Peyer's patch (tissue), 4 donors: ENCODE data around the gene MKNK1.

Experiments used
- POLR2A ChIP-seq, 2 donors: fragments of 450-650 bp; IDR thresholded peaks; one replicate each; pipeline ENCODE4 v1.5.1; 2017; ENCODE audit warnings: antibody characterized with exemption in 2 of 2, mild to moderate bottlenecking in 2 of 2, moderate library complexity in 2 of 2
- TF ChIP-seq, protein P1 (sequence below), 6 experiments: fragments of 450-650 bp in 4 of 6; fragments of 200-600 bp in 2 of 6; sonication (generic) in 1 of 6; IDR thresholded peaks; one replicate each; pipeline ENCODE4 v1.5.1; 2017 to 2019; ENCODE audit warnings: antibody characterized with exemption in 6 of 6, mild to moderate bottlenecking in 3 of 6, moderate library complexity in 1 of 6

DNA sequence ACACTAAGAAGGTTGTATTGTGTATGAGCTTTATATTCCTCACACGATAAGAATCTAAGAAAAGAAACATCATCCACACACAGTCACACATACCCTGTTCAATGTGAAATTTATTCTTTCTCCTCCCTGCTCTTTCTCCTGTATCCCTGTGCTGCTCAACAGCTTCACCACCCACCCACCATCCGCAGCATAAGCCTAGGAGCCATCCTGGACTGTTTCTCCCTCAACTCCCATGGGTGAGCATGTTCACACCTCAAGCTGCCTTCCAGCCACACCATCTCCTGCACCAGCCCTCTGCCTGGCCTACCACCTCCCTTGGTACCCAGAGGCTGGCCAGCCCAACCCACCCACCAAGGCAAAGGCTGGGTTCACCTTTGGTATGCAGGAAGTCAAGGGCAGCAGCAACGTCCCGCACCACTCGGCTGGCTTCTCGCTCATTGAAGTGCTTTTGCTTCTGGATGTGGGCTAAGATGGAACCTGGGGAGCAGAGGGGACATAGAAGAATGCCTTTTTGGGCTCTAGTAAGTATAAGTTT, 32.3 kb downstream of the MKNK1 start:
- no peak for TF ChIP-seq POLR2A (IDR thresholded peaks at IDR 0.05)
- TF ChIP-seq, protein P1, sequence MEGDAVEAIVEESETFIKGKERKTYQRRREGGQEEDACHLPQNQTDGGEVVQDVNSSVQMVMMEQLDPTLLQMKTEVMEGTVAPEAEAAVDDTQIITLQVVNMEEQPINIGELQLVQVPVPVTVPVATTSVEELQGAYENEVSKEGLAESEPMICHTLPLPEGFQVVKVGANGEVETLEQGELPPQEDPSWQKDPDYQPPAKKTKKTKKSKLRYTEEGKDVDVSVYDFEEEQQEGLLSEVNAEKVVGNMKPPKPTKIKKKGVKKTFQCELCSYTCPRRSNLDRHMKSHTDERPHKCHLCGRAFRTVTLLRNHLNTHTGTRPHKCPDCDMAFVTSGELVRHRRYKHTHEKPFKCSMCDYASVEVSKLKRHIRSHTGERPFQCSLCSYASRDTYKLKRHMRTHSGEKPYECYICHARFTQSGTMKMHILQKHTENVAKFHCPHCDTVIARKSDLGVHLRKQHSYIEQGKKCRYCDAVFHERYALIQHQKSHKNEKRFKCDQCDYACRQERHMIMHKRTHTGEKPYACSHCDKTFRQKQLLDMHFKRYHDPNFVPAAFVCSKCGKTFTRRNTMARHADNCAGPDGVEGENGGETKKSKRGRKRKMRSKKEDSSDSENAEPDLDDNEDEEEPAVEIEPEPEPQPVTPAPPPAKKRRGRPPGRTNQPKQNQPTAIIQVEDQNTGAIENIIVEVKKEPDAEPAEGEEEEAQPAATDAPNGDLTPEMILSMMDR (IDR thresholded peaks at IDR 0.05): no peak
